Measurements from ENCODE around the gene RAP2A. TPM values are rescaled to one million over a fixed set of nuclear protein-coding genes. Genes with fewer than 3 reads are reported as not detected.

RAP2A gene
- total RNA-seq, 1 experiment from 2014 or later: 33.4 TPM

- TF ChIP-seq CTCF (IDR thresholded peaks at IDR 0.05; ENCODE audit: unreplicated experiment): no peak
- Mint-ChIP-seq H3K27me3 (ENCODE audit: insufficient read depth, unreplicated experiment) (no peaks in the 10 kb centered on the region), H3K9me3 (ENCODE audit: unreplicated experiment) (no peaks in the 10 kb centered on the region), H3K36me3 (ENCODE audit: insufficient read depth, unreplicated experiment) (no peaks in the 10 kb centered on the region), H3K27ac (ENCODE audit: low read depth, unreplicated experiment) (no peak overlapping the region), H3K4me1 (ENCODE audit: insufficient read depth, unreplicated experiment) (no peaks in the 10 kb centered on the region), H3K4me3 (ENCODE audit: unreplicated experiment) (no peak overlapping the region)
- intact Hi-C loops (cut with micrococcal nuclease): no loop called here
- ChIA-PET CTCF (interaction anchor here (1.0 kb wide), 1 partner anchor 393 kb away, joined by 4 read pairs; no protein-coding TSS in a partner anchor), POLR2A (interaction anchor here (1.1 to 1.5 kb wide), 2 partner anchors 14 to 27 kb away, joined by 3 to 4 read pairs; no protein-coding TSS in a partner anchor)
- no TSS peak for BruUV-seq (replicated peaks)
- DNase-seq (ENCODE audit: unreplicated experiment): no peak
Measured at GRCh38 chr13:97417698-97418097, 16.3 kb upstream of the RAP2A start.

GRCh38 chr13:97422118-97423054 is 11.6 kb upstream of the RAP2A start:
- Mint-ChIP-seq H3K9me3 (ENCODE audit: unreplicated experiment) (no peaks in the 10 kb centered on the region), H3K36me3 (ENCODE audit: insufficient read depth, unreplicated experiment) (no peaks in the 10 kb centered on the region), H3K27me3 (ENCODE audit: insufficient read depth, unreplicated experiment) (no peaks in the 10 kb centered on the region), H3K4me3 (ENCODE audit: unreplicated experiment) (no peak overlapping the region), H3K27ac (ENCODE audit: low read depth, unreplicated experiment) (no peak overlapping the region), H3K4me1 (ENCODE audit: insufficient read depth, unreplicated experiment) (no peaks in the 10 kb centered on the region)
- TF ChIP-seq CTCF (IDR thresholded peaks at IDR 0.05; ENCODE audit: unreplicated experiment): no peak
- ChIA-PET CTCF (interaction anchor here (0.6 to 2.2 kb wide), 8 partner anchors 9 to 687 kb away, joined by 3 to 4 read pairs (median 4); no protein-coding TSS in a partner anchor), POLR2A (interaction anchor here (0.6 to 3.6 kb wide), 2 partner anchors 10 to 255 kb away, joined by 8 to 30 read pairs; partner anchors contain the start of gene RAP2A)
- no TSS peak for BruUV-seq (replicated peaks)
- no peak for DNase-seq (ENCODE audit: unreplicated experiment)
- intact Hi-C loops (cut with micrococcal nuclease): no loop called here

DNA sequence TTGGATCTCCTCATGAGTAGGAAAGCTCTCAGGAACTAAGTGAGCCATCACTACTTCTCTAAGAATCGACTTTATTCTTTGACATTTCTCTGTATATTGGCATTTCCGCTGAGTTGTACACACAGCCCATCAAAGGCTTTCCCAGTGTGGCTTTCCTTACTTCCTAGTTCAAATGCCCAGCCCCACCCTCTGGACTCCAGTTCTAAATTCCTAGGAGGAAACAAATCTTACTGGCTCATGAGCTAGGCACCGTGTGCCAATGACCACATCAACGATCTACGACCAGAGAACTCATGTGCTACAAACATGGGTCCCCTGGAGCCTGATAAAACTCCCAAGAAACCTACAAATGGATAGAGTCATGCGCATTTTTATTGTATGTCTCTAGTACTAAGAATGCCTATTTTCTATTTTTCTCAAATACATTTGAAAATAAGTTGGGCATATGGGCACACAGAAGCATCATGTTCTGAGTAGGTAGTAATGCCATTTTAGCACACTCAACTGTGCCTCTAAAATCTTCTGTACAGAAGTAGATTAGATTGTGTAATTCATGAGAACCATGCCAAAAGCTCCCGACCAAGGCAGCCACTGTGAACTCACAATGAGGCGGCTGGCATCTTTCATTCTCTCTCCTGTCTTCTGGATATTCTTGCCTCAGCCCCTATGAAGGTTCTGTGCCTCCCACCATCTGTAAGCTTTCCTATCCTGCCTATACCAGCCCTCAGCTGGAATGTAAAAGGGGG is 10.5 kb upstream of the RAP2A start:
- peak; percentile 37 for DNase-seq (ENCODE audit: unreplicated experiment)
- Mint-ChIP-seq H3K27me3 (ENCODE audit: insufficient read depth, unreplicated experiment) (no peaks in the 10 kb centered on the region), H3K4me1 (ENCODE audit: insufficient read depth, unreplicated experiment) (no peaks in the 10 kb centered on the region), H3K36me3 (ENCODE audit: insufficient read depth, unreplicated experiment) (no peaks in the 10 kb centered on the region), H3K4me3 (ENCODE audit: unreplicated experiment) (no peak overlapping the region), H3K27ac (ENCODE audit: low read depth, unreplicated experiment) (no peak overlapping the region), H3K9me3 (ENCODE audit: unreplicated experiment) (no peaks in the 10 kb centered on the region)
- BruUV-seq (replicated peaks): no TSS peak
- CTCF ChIA-PET: interaction anchor here (0.6 to 2.2 kb wide), 8 partner anchors 9 to 689 kb away, joined by 3 to 5 read pairs (median 3); no protein-coding TSS in a partner anchor
- POLR2A ChIA-PET: interaction anchor here (3.6 kb wide), 1 partner anchor 9 kb away, joined by 30 read pairs; the partner anchor contains the start of gene RAP2A
- intact Hi-C loops (cut with micrococcal nuclease): no loop called here
- no peak for TF ChIP-seq CTCF (IDR thresholded peaks at IDR 0.05; ENCODE audit: unreplicated experiment)

GRCh38 chr13:97425590-97425989 is 8.4 kb upstream of the RAP2A start:
- POLR2A ChIA-PET: interaction anchor here (0.7 kb wide), 2 partner anchors 9 to 451 kb away, joined by 3 read pairs; no protein-coding TSS in a partner anchor

More at GRCh38 chr13:97425590-97425989, 8.4 kb upstream of the RAP2A start:
- Mint-ChIP-seq H3K9me3 (ENCODE audit: unreplicated experiment) (no peaks in the 10 kb centered on the region), H3K4me1 (ENCODE audit: insufficient read depth, unreplicated experiment) (peaks cover 6% of the 10 kb centered on the region), H3K4me3 (ENCODE audit: unreplicated experiment) (no peak overlapping the region), H3K27ac (ENCODE audit: low read depth, unreplicated experiment) (no peak overlapping the region), H3K27me3 (ENCODE audit: insufficient read depth, unreplicated experiment) (no peaks in the 10 kb centered on the region), H3K36me3 (ENCODE audit: insufficient read depth, unreplicated experiment) (no peaks in the 10 kb centered on the region)
- TF ChIP-seq CTCF (IDR thresholded peaks at IDR 0.05; ENCODE audit: unreplicated experiment): no peak
- no TSS peak for BruUV-seq (replicated peaks)
- intact Hi-C loops (cut with micrococcal nuclease): no loop called here
- no peak for DNase-seq (ENCODE audit: unreplicated experiment)
- CTCF ChIA-PET: interaction anchor here (0.5 to 1.5 kb wide), 3 partner anchors 10 to 283 kb away, joined by 3 to 7 read pairs (median 3); no protein-coding TSS in a partner anchor
